ENCODE data around the gene ACTC1. TPM values are rescaled to one million over a fixed set of nuclear protein-coding genes. Genes with fewer than 3 reads are reported as not detected.

ACTC1 gene
- total RNA-seq, 1 experiment from 2014 or later: not detected

DNA sequence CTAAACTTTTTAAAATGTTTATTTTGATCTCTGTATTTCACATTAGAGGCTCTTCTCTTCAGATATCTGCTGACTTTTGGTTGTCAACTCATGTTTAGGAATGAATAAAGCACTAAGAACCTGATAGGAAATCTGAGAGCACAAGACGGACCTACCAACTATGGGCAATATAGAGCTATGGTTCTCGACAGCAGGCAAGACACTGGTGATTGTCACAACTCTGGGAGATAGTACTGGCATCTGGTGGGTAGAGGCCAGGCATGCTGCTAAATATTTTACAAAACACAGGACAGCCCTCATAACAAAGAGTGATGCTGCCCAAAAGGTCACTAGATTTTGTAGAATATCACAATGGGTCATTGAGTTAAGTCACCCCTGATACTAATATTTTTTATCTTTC is 23.0 kb downstream of the ACTC1 start:
- no peaks in the 10 kb centered on the region for H4K20me1 ChIP-seq (ENCODE audit: low read length)
- H3K36me3 ChIP-seq (ENCODE audit: low read depth, low read length): no peaks in the 10 kb centered on the region
- TF ChIP-seq, protein P1, sequence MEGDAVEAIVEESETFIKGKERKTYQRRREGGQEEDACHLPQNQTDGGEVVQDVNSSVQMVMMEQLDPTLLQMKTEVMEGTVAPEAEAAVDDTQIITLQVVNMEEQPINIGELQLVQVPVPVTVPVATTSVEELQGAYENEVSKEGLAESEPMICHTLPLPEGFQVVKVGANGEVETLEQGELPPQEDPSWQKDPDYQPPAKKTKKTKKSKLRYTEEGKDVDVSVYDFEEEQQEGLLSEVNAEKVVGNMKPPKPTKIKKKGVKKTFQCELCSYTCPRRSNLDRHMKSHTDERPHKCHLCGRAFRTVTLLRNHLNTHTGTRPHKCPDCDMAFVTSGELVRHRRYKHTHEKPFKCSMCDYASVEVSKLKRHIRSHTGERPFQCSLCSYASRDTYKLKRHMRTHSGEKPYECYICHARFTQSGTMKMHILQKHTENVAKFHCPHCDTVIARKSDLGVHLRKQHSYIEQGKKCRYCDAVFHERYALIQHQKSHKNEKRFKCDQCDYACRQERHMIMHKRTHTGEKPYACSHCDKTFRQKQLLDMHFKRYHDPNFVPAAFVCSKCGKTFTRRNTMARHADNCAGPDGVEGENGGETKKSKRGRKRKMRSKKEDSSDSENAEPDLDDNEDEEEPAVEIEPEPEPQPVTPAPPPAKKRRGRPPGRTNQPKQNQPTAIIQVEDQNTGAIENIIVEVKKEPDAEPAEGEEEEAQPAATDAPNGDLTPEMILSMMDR (conservative IDR thresholded peaks at IDR 0.05; ENCODE audit: low read depth, low read length): no peak
- TF ChIP-seq EZH2 (IDR thresholded peaks at IDR 0.05; ENCODE audit: low read length, unreplicated experiment) (no peak), EZH2phosphoT487 (IDR thresholded peaks at IDR 0.05; ENCODE audit: borderline replicate concordance, low read length) (no peak)
- H3K9ac ChIP-seq (ENCODE audit: low read length): no peak overlapping the region
- H3K4me2 ChIP-seq (ENCODE audit: low read length): no peak overlapping the region
- H3K27ac ChIP-seq (ENCODE audit: low read length): no peak overlapping the region
- ATAC-seq (no peak), DNase-seq (no peak)
- no peaks in the 10 kb centered on the region for H3K9me3 ChIP-seq (ENCODE audit: low read length)
- peaks cover 79% of the 10 kb centered on the region for H3K27me3 ChIP-seq (ENCODE audit: low read length)
- no peak overlapping the region for H3K4me3 ChIP-seq (ENCODE audit: low read length)
- H3K4me1 ChIP-seq (ENCODE audit: insufficient read depth, low read length): no peaks in the 10 kb centered on the region
- intact Hi-C loops (cut with micrococcal nuclease): no loop called here
- BruUV-seq (replicated peaks): no TSS peak
- H3F3A ChIP-seq (ENCODE audit: low read length, unreplicated experiment): no peaks in the 10 kb centered on the region
- no peaks in the 10 kb centered on the region for H3K79me2 ChIP-seq (ENCODE audit: low read length)
- ChIA-PET CTCF (no interaction called here), POLR2A (ENCODE audit: unreplicated experiment) (no interaction called here)
- H2AFZ ChIP-seq (ENCODE audit: low read length): no peak overlapping the region
- H3K9me2 ChIP-seq (replicated peaks; ENCODE audit: low read length): no peaks in the 10 kb centered on the region

DNA sequence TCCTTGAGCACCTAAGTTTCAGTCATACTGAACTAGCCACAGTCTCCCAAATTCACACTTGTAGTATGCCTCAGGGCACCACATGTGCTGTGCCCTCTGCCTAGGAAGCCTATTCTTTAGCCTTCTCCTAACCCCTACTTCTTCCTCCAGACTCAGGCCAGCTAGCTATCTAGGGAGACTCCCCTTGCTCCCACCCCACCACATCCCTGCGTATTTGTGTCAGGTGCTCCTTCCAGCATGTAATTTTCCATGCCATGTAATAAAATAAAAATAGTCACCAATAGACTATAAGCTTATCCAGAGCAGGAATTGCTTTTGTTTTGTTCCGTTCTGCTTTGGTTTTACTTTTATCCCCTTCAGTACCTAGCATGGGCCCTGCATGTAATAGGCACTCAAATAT is 25.6 kb downstream of the ACTC1 start:
- Histone ChIP-seq H3K4me3 (ENCODE audit: low read length) (no peak overlapping the region), H3K9me2 (replicated peaks; ENCODE audit: low read length) (no peaks in the 10 kb centered on the region; the same call in 1 of the 2 replicates), H3K27ac (ENCODE audit: low read length) (no peak overlapping the region), H3K9ac (ENCODE audit: low read length) (no peak overlapping the region), H3F3A (ENCODE audit: low read length, unreplicated experiment) (no peaks in the 10 kb centered on the region), H3K79me2 (ENCODE audit: low read length) (no peaks in the 10 kb centered on the region), H4K20me1 (ENCODE audit: low read length) (no peaks in the 10 kb centered on the region), H2AFZ (ENCODE audit: low read length) (no peak overlapping the region), H3K27me3 (ENCODE audit: low read length) (peaks cover 74% of the 10 kb centered on the region), H3K4me1 (ENCODE audit: insufficient read depth, low read length) (no peaks in the 10 kb centered on the region), H3K9me3 (ENCODE audit: low read length) (no peaks in the 10 kb centered on the region), H3K36me3 (ENCODE audit: low read depth, low read length) (no peaks in the 10 kb centered on the region), H3K4me2 (ENCODE audit: low read length) (no peak overlapping the region)
- no TSS peak for BruUV-seq (replicated peaks)
- CTCF ChIA-PET: no interaction called here
- intact Hi-C loops (cut with micrococcal nuclease): no loop called here
- TF ChIP-seq EZH2 (IDR thresholded peaks at IDR 0.05; ENCODE audit: low read length, unreplicated experiment): no peak
- TF ChIP-seq, protein P1 (conservative IDR thresholded peaks at IDR 0.05; ENCODE audit: low read depth, low read length): no peak
- TF ChIP-seq EZH2phosphoT487 (IDR thresholded peaks at IDR 0.05; ENCODE audit: borderline replicate concordance, low read length): no peak
- POLR2A ChIA-PET (ENCODE audit: unreplicated experiment): no interaction called here
- ATAC-seq: no peak
- no peak for DNase-seq

DNA sequence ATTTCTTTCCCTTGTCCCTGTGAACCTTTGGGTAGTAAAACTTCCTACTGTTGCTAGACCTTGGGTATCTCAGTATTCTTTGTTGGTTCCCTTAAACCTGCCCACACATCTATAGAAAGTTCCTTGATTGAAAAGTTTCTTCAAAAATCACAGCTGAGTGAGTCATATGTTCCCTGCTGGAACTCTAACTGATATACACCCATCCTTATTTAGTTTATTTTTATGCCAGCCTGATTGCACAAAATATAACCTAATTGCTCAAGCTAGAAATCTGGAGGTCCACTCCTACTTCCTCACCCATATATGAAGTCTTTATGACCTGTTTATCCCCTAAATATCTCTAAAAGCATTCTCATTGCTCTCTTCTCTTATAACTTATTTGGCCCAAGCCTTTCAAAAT is 26.8 kb downstream of the ACTC1 start:
- no peaks in the 10 kb centered on the region for H4K20me1 ChIP-seq (ENCODE audit: low read length)
- BruUV-seq (replicated peaks): no TSS peak
- H3K27me3 ChIP-seq (ENCODE audit: low read length): peaks cover 66% of the 10 kb centered on the region
- no peaks in the 10 kb centered on the region for H3K9me3 ChIP-seq (ENCODE audit: low read length)
- DNase-seq (no peak), ATAC-seq (no peak)
- H3K4me1 ChIP-seq (ENCODE audit: insufficient read depth, low read length): no peaks in the 10 kb centered on the region
- intact Hi-C loops (cut with micrococcal nuclease): no loop called here
- no peaks in the 10 kb centered on the region for H3K36me3 ChIP-seq (ENCODE audit: low read depth, low read length)
- TF ChIP-seq, protein P1 (conservative IDR thresholded peaks at IDR 0.05; ENCODE audit: low read depth, low read length): no peak
- no peak for TF ChIP-seq EZH2phosphoT487 (IDR thresholded peaks at IDR 0.05; ENCODE audit: borderline replicate concordance, low read length)
- no peak for TF ChIP-seq EZH2 (IDR thresholded peaks at IDR 0.05; ENCODE audit: low read length, unreplicated experiment)
- H3K4me3 ChIP-seq (ENCODE audit: low read length): no peak overlapping the region
- H3K4me2 ChIP-seq (ENCODE audit: low read length): no peak overlapping the region
- CTCF ChIA-PET: no interaction called here
- H3K9me2 ChIP-seq (replicated peaks; ENCODE audit: low read length): no peaks in the 10 kb centered on the region; the same call in 1 of the 2 replicates
- H3K27ac ChIP-seq (ENCODE audit: low read length): no peak overlapping the region
- H3F3A ChIP-seq (ENCODE audit: low read length, unreplicated experiment): no peaks in the 10 kb centered on the region
- no peak overlapping the region for H3K9ac ChIP-seq (ENCODE audit: low read length)
- H3K79me2 ChIP-seq (ENCODE audit: low read length): no peaks in the 10 kb centered on the region
- H2AFZ ChIP-seq (ENCODE audit: low read length): no peak overlapping the region
- POLR2A ChIA-PET (ENCODE audit: unreplicated experiment): no interaction called here

All from PC-3 (cell line).